SJSA1 (cell line): ENCODE results near the gene UBALD2. TPM values are rescaled to one million over a fixed set of nuclear protein-coding genes. Genes with fewer than 3 reads are reported as not detected.
"Not testable (repeated sequence)": the region's sequence is repeated elsewhere in the genome, so short reads cannot be mapped to it uniquely, and the experiment has no call there.

Source experiments
- DNase-seq, 2 experiments: peaks; one replicate each; pipeline ENCODE4 v3.0.0-alpha.2; 2015 to 2020; ENCODE audit warnings: low spot score in 2 of 2, low read depth in 1 of 2
- H3K27ac ChIP-seq: fragments of 250-450 bp; sonication (Bioruptor Pico); 2 replicates; pipeline ENCODE4 v1.5.1; 2020; ENCODE audit warnings: mild to moderate bottlenecking, moderate library complexity
- H3K27me3 ChIP-seq: fragments of 250-450 bp; sonication (Bioruptor Pico); replicated peaks from 2 replicates; pipeline ENCODE4 v1.5.1; 2020; ENCODE audit warnings: mild to moderate bottlenecking, moderate library complexity
- H3K36me3 ChIP-seq: fragments of 250-450 bp; sonication (Bioruptor Pico); 2 replicates; pipeline ENCODE4 v1.5.1; 2020; ENCODE audit warnings: mild to moderate bottlenecking
- H3K4me1 ChIP-seq: fragments of 250-450 bp; sonication (Bioruptor Pico); replicated peaks from 2 replicates; pipeline ENCODE4 v1.6.1; 2021; ENCODE audit warnings: mild to moderate bottlenecking
- H3K4me3 ChIP-seq: fragments of 250-450 bp; sonication (Bioruptor Pico); 2 replicates; pipeline ENCODE4 v1.5.1; 2020; ENCODE audit warnings: mild to moderate bottlenecking
- H3K9me3 ChIP-seq: fragments of 250-450 bp; sonication (Bioruptor Pico); replicated peaks from 2 replicates; pipeline ENCODE4 v1.5.1; 2020; ENCODE audit warnings: mild to moderate bottlenecking
- total RNA-seq: library from RNA; depleted of rRNA; stranded (reverse); fragments of >200 nt; shearing (Covaris generic); gene quantifications from 2 replicates; pipeline ENCODE4 v1.2.3, GENCODE V29; 2014

UBALD2 gene
- total RNA-seq, 1 experiment from 2014 or later: 13.7 TPM

- Histone ChIP-seq H3K9me3 (no peaks in the 10 kb centered on the region), H3K4me3 (no peak overlapping the region), H3K27me3 (no peaks in the 10 kb centered on the region), H3K27ac (no peak overlapping the region), H3K36me3 (peaks cover 22% of the 10 kb centered on the region), H3K4me1 (peaks cover 7% of the 10 kb centered on the region)
- no peak for DNase-seq
Observed at GRCh38 chr17:76281573-76282371, 16.6 kb downstream of the UBALD2 start.

GRCh38 chr17:76292567-76292966 lies 27.4 kb downstream of the UBALD2 start:
- Histone ChIP-seq H3K9me3 (no peaks in the 10 kb centered on the region), H3K36me3 (peaks cover 36% of the 10 kb centered on the region), H3K4me1 (no peaks in the 10 kb centered on the region), H3K27me3 (no peaks in the 10 kb centered on the region), H3K4me3 (no peak overlapping the region), H3K27ac (no peak overlapping the region)
- DNase-seq: no peak

DNA sequence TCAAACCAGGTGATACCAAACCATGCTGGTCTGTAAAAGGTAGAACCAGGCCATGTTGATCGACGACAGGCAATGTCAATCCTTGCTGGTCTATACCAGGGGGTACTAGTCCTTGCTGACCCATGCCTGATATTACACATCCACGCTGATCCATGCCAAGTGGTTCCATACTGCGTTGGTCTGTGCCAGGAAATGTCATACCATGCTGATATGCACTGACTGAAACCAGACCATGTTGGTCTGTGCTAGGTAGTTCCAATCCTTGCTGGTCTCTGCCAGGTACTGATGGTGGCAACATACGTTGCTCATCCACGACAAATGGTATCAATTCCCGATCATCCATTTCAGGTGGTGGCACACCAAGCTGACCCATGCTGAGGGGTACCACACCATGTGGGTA lies 28.0 kb downstream of the UBALD2 start:
- H3K4me1 ChIP-seq: no peaks in the 10 kb centered on the region
- peaks cover 36% of the 10 kb centered on the region for H3K36me3 ChIP-seq
- no peak for DNase-seq
- no peak overlapping the region for H3K27ac ChIP-seq
- no peaks in the 10 kb centered on the region for H3K27me3 ChIP-seq
- H3K9me3 ChIP-seq: no peaks in the 10 kb centered on the region
- H3K4me3 ChIP-seq: no peak overlapping the region

GRCh38 chr17:76296186-76296585 lies 31.0 kb downstream of the UBALD2 start:
- Histone ChIP-seq H3K9me3 (no peaks in the 10 kb centered on the region), H3K36me3 (peaks cover 24% of the 10 kb centered on the region), H3K27me3 (no peaks in the 10 kb centered on the region), H3K4me1 (no peaks in the 10 kb centered on the region), H3K4me3 (no peak overlapping the region), H3K27ac (no peak overlapping the region)
- DNase-seq: no peak

DNA sequence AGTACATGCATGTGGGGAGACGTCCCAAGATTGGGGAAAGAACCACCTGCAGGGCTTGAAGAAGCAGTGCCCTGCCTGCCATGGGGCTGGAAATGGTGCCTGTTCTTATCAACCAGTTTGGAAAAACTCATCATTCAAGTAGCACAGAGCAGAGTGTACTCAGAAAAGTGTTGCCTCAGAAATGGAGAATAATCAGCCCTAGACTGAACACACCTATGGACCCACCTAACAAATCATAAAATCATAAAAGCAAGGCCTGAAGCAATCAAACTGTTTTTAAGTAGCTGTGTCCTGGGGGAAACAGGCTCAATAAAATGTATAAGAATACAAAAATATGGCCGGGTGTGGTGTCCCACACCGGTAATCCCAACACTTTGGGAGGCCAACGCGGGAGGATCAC lies 31.7 kb downstream of the UBALD2 start:
- H3K27ac ChIP-seq: no peak overlapping the region
- DNase-seq: no peak
- H3K27me3 ChIP-seq: no peaks in the 10 kb centered on the region
- no peak overlapping the region for H3K4me3 ChIP-seq
- no peaks in the 10 kb centered on the region for H3K9me3 ChIP-seq
- no peaks in the 10 kb centered on the region for H3K4me1 ChIP-seq
- H3K36me3 ChIP-seq: peaks cover 18% of the 10 kb centered on the region

DNA sequence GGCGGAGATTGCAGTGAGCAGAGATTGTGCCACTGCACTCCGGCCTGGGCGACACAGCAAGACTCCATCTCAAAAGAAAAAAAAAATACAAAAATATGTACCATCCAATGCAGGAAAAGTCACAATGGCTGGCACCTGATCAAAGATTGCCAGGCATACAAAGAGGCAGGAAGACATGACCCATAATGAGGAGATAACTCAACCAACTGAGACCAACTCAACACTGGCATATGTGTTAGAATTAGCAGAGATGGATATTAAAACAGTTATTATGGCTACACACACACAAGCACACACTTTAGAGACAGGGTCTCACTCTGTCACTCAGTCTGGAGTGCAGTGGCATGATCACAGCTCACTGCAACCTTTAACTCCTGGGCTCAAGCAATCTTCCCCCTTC lies 32.3 kb downstream of the UBALD2 start:
- no peak overlapping the region for H3K4me3 ChIP-seq
- H3K27me3 ChIP-seq: no peaks in the 10 kb centered on the region
- no peaks in the 10 kb centered on the region for H3K4me1 ChIP-seq
- peaks cover 17% of the 10 kb centered on the region for H3K36me3 ChIP-seq
- H3K27ac ChIP-seq: no peak overlapping the region
- no peak for DNase-seq
- H3K9me3 ChIP-seq: no peaks in the 10 kb centered on the region

DNA sequence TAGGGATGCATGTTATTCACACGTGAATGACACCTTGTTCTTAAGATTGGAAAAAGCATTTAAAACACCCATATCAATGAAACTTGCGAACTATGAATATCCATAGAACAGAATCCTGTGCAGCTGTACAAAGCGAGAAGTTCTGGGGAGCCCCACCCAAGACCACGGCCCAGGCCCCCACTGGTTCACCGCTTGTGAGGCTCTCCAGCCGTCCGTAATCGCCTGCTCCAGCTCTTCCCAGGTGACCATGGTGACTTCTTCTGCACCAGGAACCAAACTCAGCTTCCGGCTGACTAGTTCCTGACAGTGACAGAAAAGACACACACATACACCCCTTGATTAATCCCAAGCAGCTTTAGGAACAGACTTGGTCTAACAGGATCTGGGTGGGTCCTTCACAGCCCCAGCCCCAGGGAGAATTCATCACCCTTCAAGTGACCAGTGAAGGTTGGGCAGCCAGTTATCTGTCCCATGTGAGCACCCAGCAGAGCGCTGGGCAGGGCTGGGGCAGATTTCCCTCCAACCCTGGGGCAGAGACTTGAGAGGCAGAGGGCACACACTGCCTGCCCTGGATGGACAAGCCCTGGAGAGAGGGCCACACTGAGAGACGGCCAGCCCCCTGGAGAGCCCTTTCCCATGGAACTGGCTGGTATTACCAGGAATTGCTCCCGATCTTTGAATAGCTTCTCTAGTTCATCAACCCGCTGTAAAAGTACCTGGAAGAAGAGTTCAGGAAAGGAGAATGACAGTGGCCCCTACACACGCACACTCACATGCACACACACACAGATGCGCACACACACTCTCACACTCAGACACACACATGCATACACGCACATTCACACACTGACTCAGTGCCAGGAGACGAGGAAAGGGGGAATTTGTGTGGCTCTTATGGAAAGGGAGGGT lies 39.3 kb downstream of the UBALD2 start:
- peaks cover 19% of the 10 kb centered on the region for H3K36me3 ChIP-seq
- no peaks in the 10 kb centered on the region for H3K27me3 ChIP-seq
- no peaks in the 10 kb centered on the region for H3K4me1 ChIP-seq
- no peak overlapping the region for H3K27ac ChIP-seq
- no peak for DNase-seq
- H3K9me3 ChIP-seq: no peaks in the 10 kb centered on the region
- H3K4me3 ChIP-seq: no peak overlapping the region

DNA sequence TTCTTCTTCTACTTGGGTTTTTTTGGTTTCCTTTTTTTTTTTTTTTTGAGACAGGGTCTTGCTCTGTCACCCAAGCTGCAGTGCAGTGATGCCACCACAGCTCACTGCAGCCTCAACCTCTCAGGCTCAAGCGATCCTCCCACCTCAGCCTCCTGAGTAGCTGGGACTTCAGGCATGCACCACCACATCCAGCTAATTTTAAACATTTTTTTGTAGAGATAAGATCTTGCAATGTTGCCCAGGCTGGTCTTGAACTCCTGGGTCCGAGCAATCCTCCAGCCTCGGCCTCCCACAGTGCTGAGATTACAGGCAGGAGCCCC lies 39.9 kb downstream of the UBALD2 start:
- not testable (repeated sequence) for H3K9me3 ChIP-seq, H3K4me1 ChIP-seq, H3K27me3 ChIP-seq, H3K4me3 ChIP-seq, H3K27ac ChIP-seq, DNase-seq
- H3K36me3 ChIP-seq: peaks cover 22% of the 10 kb centered on the region

- Histone ChIP-seq H3K4me3 (no peak overlapping the region), H3K36me3 (peaks cover 45% of the 10 kb centered on the region), H3K27ac (no peak overlapping the region), H3K27me3 (no peaks in the 10 kb centered on the region), H3K4me1 (no peaks in the 10 kb centered on the region), H3K9me3 (no peaks in the 10 kb centered on the region)
- no peak for DNase-seq
Observed at GRCh38 chr17:76307299-76307965, 42.3 kb downstream of the UBALD2 start.

GRCh38 chr17:76307966-76308338 lies 42.8 kb downstream of the UBALD2 start, which contains the start of gene QRICH2:
Gene QRICH2 (minus strand): TSS chr17:76308276. CDS start chr17:76307998, 278 bp downstream.
- Histone ChIP-seq H3K4me1 (no peaks in the 10 kb centered on the region), H3K4me3 (no peak within 1 kb of the TSS), H3K9me3 (no peaks in the 10 kb centered on the region), H3K36me3 (peaks cover 50% of the 10 kb centered on the region), H3K27me3 (no peaks in the 10 kb centered on the region), H3K27ac (no peak within 1 kb of the TSS)
- DNase-seq: no peak

GRCh38 chr17:76309461-76309860 lies 44.3 kb downstream of the UBALD2 start:
- Histone ChIP-seq H3K4me3 (no peak overlapping the region), H3K27ac (no peak overlapping the region), H3K9me3 (no peaks in the 10 kb centered on the region), H3K36me3 (peaks cover 62% of the 10 kb centered on the region), H3K4me1 (no peaks in the 10 kb centered on the region), H3K27me3 (no peaks in the 10 kb centered on the region)
- DNase-seq: no peak

DNA sequence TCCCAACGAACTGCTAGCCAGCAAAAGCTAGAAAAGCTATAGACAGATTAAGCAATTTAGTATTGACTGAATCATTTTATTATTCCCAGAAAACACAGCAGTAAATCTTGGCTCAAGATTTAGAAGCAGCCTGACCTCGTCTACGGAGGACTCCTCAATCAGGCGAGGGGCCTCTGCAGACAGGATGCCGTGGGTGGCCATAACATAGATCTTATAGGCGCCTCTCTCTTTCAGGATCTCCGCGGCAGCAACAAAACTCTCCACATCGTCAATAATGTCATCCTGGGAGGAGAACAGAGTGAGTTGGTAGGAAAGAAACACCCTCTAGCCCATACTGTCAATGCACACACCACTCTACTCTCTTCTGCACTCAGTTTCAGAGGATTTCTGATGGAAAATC lies 47.6 kb downstream of the UBALD2 start:
- DNase-seq: no peak
- Histone ChIP-seq H3K9me3 (no peaks in the 10 kb centered on the region), H3K4me3 (no peak overlapping the region), H3K27ac (no peak overlapping the region), H3K36me3 (peaks cover 73% of the 10 kb centered on the region), H3K27me3 (no peaks in the 10 kb centered on the region), H3K4me1 (0 out of 2 replicates have a peak, but pooled peaks cover 3% of the 10 kb centered on the region)

GRCh38 chr17:76314392-76315227 lies 49.5 kb downstream of the UBALD2 start:
- H3K9me3 ChIP-seq: no peaks in the 10 kb centered on the region
- DNase-seq: no peak
- no peaks in the 10 kb centered on the region for H3K27me3 ChIP-seq
- H3K27ac ChIP-seq: no peak overlapping the region
- H3K4me1 ChIP-seq: peaks cover 8% of the 10 kb centered on the region; the same call in 1 of the 2 replicates
- H3K4me3 ChIP-seq: no peak overlapping the region
- H3K36me3 ChIP-seq: peaks cover 72% of the 10 kb centered on the region
